Inflammatory macrophage (primary cell): ENCODE measurements around the gene KRTAP10-3.
A peak's percentile ranks its signal among the peaks of the same experiment; 100 is the strongest.

Source experiments
- DNase-seq, 2 donors: peaks; one replicate each; pipeline ENCODE4 v3.0.0-alpha.2; 2020 to 2022

The KRTAP10-3 gene

DNA sequence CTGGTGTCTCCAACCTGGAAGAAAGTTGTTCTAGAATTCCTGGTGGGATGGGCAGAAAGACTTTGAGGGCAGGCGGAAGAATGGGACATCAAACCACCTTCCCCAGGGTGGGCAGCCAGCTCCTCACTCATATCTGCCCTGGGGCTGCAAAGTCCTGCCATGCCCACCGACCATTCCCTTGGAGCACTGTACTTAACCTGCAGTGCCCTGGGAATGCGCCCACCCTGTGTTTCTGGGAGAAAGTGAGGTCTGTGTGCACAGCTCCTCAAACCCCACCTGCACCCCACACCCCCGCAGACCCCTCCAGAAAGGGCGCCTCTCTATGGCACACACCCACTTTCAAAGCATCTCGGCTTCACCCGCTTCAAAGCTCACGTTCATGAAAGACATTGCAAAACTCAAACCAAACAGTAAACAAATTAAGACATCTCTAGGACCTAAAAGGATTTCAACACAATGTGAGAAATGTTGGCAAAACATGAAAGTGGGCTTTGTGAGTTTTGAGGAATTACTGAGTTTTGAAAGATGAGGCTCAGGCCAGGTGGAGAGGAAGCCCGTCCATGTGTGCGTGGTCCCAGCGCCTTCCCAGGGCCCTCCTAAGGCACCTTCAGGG is 43.7 kb downstream of the KRTAP10-3 start:
- DNase-seq: no peak

DNA sequence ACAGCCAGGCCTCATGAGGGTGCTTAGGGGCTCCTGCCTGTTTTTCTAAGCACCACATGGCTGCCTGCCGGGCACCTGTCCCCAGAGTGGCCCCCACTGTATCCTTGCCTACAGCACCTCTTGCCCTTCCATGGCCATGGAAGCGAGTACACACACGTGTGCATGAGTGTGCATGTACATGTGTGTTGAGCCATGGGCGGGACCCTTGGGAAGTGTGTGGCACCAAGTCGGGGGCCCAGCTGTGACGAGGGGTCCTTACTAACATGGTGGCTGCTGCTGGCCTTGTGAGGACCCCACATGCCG is 44.4 kb downstream of the KRTAP10-3 start:
- no peak for DNase-seq

DNA sequence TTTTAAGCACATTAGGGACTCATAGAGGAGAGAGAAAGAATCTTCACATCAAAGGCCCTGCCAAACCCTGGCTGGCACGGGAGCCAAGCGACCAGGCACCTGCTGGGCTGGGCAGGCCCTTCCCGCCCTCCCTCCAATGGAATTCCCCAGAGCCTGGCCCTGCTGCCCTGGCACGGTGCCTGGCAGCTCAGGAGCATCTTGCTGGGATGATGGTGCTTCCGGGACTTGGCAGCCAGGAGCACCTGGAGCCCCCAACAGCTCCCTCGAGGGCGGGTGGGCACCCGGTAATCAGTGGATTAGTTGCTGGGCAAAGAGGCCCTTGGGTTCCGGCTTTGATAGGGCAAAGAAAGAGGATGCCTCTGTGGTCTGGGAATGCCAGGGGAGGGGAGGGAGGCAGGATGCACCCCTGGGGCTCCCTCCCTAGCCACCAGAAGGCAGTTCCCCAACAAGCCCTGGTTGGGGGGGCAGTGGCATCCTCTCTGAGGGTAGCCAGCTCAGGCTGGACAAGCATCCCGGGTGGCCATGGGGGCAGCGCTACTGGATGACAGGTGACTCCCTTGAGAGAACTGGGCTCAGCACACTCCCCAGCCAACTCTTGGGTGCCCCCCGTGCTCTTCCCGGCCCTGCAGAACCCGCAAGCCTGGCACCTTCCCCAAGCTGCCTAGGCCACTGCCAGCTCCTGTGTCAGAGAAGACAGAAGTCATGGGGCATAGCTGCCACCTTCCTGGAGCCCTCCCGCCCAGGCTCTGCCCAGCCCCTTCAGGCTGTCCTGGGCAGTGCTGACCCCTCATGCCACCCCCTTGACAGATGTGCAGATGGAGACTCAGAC is 45.0 kb downstream of the KRTAP10-3 start:
- DNase-seq: no peak

DNA sequence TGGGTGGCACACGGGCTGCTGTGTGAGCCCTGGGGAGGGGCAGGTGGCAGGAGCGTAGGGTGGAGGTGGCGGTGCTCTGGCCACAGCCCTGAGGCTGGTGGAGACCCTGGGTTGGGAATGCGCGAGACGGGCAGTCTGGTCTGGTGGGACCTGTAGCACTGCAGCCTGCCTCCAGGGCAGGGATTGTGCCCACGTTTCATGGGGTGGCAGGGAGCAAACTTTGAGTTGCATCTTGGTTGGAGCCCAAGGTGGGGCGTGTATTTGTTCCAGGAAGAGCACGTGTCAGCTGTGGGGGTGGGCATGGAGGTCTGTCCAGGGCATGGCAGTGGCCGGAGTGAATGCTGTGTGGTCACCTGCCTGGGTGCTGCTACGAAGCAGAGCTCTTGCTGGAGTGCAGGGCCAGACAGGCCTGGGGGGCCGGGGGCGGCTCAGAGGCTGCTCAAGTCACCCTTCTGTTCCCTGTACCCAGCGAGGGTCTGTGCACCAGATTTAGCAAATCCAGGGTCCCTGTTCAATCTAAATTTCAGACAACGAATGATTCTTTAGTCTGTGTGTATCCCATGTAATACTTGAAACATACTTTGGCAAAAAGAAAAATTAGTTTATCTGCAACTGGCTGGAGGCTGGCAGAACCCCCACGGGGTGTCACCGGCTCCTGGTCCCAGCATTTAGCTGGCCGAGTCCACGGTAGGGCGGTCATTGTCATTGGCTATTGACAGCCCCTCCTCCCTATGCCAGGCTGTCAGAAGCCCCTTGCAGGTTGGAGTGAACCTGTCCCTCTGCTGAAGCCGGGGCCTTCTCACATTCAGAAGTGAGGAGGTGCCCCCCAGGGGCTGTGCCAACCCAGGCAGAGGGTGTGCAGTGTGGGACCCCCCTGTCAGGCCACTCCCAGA is 45.9 kb downstream of the KRTAP10-3 start:
- no peak for DNase-seq

DNA sequence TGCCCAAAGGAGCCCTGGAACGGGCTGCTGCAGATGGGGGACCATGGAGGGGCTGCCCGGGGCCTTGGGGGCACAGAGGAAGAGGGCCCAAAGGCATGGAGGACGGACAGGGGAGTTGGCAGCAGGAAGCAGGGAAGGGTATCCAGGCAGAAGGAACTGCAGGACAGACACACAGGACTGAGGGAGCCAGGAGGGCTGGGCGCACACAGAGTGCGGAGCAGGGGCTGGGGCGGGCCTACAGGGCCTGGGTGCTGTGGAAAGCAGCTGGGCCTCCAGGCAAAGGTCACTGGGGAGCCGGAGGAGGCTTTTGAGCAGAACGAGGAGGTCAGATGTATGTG is 46.7 kb downstream of the KRTAP10-3 start:
- no peak for DNase-seq

DNA sequence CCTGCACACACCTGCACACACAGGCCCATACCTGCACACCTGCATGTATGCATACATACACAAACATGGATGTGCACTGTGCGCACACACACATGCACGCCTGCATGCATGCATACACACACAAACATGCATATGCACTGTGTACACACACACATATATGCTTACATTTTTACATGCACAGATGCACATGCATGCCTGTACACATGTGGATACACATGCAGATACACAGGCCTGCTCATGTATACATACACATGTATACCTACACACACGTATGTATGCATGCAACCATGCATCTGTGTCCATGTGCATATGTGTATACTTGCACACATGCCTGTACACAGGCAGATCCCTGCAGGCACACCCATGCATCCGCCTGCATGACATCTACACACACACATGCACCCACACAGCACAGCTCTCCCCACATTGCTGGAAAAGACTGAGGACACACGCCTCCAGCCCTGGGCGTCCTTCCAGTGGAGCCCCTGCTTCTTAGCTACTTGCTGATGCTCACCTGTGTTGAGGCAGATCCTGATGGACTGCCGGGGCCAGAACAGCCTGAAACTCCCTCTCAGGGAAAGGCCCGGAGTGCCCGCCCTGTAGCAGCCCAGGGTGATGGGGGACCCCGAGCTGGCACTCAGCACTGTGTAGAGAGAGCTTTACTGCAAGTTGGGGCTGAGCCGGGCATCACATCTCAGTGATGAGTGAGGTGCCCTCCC is 47.2 kb downstream of the KRTAP10-3 start:
- DNase-seq: no peak

DNA sequence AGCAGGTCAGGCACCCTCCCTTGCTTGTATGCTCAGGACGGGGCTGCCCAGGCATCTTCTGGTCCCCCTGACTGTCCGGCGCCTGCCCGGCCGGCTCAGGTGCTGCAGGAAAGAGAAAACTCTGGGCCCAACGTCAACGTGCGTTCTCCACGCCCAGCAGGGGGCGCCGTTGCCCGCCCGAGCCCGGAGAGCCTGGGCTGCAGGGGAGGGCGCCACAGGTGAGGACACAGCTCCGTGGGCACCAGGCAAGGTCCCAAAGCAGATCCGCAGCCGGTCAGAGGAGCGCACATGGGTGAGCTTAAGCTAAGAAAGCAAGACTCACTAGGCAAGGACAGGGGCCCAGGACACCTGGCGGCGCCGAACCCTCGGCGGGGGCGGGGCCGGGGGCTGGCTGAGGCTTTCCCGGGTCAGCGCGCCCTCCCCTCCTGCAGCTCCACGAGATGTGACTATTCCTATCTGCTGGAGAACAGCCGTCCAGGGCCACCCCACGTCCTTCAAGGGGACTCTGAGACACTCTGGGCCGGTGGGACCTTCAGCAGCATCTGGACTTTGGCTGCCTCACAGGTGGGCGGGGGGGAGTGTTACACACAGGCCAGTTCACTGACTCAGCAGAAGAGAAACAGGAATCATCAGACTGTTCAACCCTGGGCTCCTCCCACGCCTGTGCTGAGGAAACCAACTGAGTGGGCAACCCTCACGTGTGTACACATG is 47.9 kb downstream of the KRTAP10-3 start:
- peak; percentile 26 to 63 for DNase-seq

DNA sequence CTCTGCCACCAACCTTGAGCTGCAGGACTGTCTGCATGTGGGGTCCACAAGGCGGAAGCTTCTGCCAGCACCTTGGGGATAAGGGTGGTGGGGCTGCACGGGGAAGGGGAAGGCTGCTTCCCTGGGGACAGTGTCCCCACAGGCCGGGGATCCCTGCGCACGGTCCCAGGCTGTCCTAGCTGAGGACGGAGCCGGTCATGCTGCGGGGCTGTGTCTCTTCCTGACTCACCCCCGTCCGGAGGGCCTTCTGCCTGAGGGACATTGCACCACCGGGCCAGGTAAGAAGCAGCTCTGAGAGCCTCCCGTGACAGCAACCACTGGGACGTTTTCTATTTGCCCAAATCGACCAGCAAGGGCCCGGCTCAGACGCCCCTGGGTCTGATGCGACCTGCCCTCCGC is 48.5 kb downstream of the KRTAP10-3 start:
- no peak for DNase-seq

DNA sequence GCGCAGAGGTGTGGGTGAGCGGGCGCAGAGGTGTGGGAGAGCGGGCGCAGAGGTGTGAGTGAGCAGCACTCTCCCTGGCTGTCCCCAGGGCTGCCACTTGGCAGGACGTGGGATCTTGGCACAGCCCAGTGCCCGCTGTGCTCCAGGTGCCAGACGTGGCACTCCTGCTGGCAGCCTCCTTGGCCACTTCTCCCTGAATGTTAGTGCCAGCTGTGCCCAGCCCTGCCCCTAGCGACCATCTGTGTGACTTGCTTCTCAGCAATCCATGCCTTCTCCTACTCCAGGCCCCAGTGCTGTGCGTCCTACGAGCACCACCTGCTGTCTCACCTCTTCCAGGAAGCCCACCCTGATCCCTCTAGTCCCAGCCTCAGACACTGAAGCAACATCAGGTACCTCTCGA is 49.1 kb downstream of the KRTAP10-3 start:
- DNase-seq: no peak

DNA sequence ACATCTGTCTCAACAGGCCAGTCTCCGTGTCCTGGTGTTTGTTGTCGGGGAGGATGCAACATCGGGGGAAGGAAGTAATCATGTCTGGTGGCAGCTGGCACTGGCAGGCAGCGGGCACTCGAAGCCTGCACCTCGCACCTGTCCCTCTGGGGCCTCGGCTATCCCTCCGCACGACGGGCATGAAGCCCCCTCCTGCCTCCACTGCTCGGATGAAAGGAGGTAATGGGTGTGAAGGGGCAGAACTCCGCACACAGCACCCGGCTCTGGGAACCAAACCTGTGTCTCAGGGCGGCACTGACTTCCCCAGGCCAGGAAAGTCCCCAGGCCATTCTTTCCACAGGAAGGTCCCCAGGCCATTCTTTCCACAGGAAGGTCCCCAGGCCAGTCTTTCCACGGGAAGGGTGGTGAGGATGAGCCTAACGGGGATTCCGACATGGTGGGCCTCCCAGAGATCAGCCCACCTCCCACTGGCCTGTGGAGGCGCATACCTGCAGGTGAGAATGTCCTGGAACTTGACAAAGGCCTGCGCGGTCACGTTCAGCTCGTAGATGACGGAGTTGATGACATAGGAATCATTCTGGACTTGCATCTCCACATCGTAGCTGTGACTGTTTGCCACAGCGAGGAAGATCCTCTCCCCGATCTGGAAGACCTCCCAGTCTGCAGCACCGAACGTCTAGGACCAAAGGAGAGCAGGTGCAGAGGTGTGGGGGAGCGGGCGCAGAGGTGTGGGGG is 49.7 kb downstream of the KRTAP10-3 start:
- no peak for DNase-seq

DNA sequence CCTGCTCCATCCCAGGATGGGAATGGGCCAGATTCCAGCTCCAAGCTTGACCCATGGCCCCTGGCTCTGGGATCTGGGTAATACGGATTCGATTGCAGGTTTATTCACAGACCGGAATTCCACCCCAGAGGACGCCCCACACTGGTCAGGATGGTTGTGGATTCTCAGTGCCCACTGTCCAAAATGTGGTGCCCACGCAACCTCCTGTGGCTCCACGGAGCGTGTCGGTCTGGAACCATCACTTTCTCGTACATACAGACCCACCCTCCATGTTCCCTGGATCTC is 50.2 kb downstream of the KRTAP10-3 start:
- no peak for DNase-seq
